H9 (cell line): ENCODE measurements around the gene POU4F3. TPM values are rescaled to one million over a fixed set of nuclear protein-coding genes. Genes with fewer than 3 reads are reported as not detected.

Experiments used
- DNase-seq: peaks from one replicate; pipeline ENCODE4 v3.0.0-alpha.2; 2017
- H2AFZ ChIP-seq: one replicate; pipeline ENCODE4 v1.6.1; 2013; ENCODE audit warnings: mild to moderate bottlenecking, low read length, control low read depth, moderate library complexity
- H2AK5ac ChIP-seq: 2 replicates; pipeline ENCODE4 v1.6.1; 2013; ENCODE audit warnings: low read length, control low read depth, mixed read lengths; ENCODE audit not compliant: insufficient read length
- H2BK120ac ChIP-seq: one replicate; pipeline ENCODE4 v1.6.1; 2013; ENCODE audit warnings: low read depth, mild to moderate bottlenecking, low read length, control low read depth, inconsistent platforms; ENCODE audit not compliant: poor library complexity, severe bottlenecking
- H2BK12ac ChIP-seq: 2 replicates; pipeline ENCODE4 v1.6.1; 2013; ENCODE audit warnings: low read length, control low read depth, mixed read lengths, low read depth; ENCODE audit not compliant: insufficient read length
- H2BK15ac ChIP-seq: 2 replicates; pipeline ENCODE4 v1.6.1; 2013; ENCODE audit warnings: low read depth, low read length, control low read depth
- H2BK20ac ChIP-seq: one replicate; pipeline ENCODE4 v1.6.1; 2013; ENCODE audit warnings: low read depth, mild to moderate bottlenecking, low read length, control low read depth, inconsistent platforms; ENCODE audit not compliant: poor library complexity, severe bottlenecking
- H2BK5ac ChIP-seq: 2 replicates; pipeline ENCODE4 v1.6.1; 2013; ENCODE audit warnings: low read length, control low read depth, mixed read lengths; ENCODE audit not compliant: insufficient read length
- H3K14ac ChIP-seq: 2 replicates; pipeline ENCODE4 v1.6.1; 2013; ENCODE audit warnings: low read length, control low read depth; ENCODE audit not compliant: insufficient read depth
- H3K18ac ChIP-seq: 2 replicates; pipeline ENCODE4 v1.6.1; 2013; ENCODE audit warnings: low read depth, mild to moderate bottlenecking, mixed read lengths, low read length, control low read depth; ENCODE audit not compliant: insufficient read length
- H3K23ac ChIP-seq: 2 replicates; pipeline ENCODE4 v1.6.1; 2013; ENCODE audit warnings: low read length, control low read depth, mixed read lengths, low read depth; ENCODE audit not compliant: insufficient read length
- H3K23me2 ChIP-seq: 2 replicates; pipeline ENCODE4 v1.6.1; 2013; ENCODE audit warnings: low read depth, mild to moderate bottlenecking, mixed read lengths, low read length, control low read depth; ENCODE audit not compliant: insufficient read length, poor library complexity, severe bottlenecking
- H3K27ac ChIP-seq: 2 replicates; pipeline ENCODE4 v1.5.1; 2013; ENCODE audit warnings: low read length, control low read depth, mixed read lengths, low read depth; ENCODE audit not compliant: insufficient read length
- H3K27me3 ChIP-seq: 2 replicates; pipeline ENCODE4 v1.6.1; 2013; ENCODE audit warnings: low read length, control low read depth, inconsistent platforms; ENCODE audit not compliant: insufficient read depth
- H3K4ac ChIP-seq: 2 replicates; pipeline ENCODE4 v1.6.1; 2013; ENCODE audit warnings: low read depth, mild to moderate bottlenecking, control low read depth, inconsistent platforms, low read length, moderate library complexity
- H3K4me1 ChIP-seq: 2 replicates; pipeline ENCODE4 v1.6.1; 2013; ENCODE audit warnings: low read length, control low read depth, inconsistent platforms; ENCODE audit not compliant: insufficient read depth
- H3K4me2 ChIP-seq: 2 replicates; pipeline ENCODE4 v1.6.1; 2013; ENCODE audit warnings: low read length, control low read depth, mixed read lengths; ENCODE audit not compliant: insufficient read length, insufficient read depth
- H3K56ac ChIP-seq: 2 replicates; pipeline ENCODE4 v1.6.1; 2013; ENCODE audit warnings: low read depth, mild to moderate bottlenecking, mixed read lengths, low read length, control low read depth; ENCODE audit not compliant: insufficient read length
- H3K79me1 ChIP-seq: 2 replicates; pipeline ENCODE4 v1.6.1; 2013; ENCODE audit warnings: low read depth, mild to moderate bottlenecking, moderate library complexity, low read length, control low read depth, inconsistent platforms; ENCODE audit not compliant: insufficient read depth, poor library complexity, severe bottlenecking
- H3K79me2 ChIP-seq: 2 replicates; pipeline ENCODE4 v1.6.1; 2013; ENCODE audit warnings: low read length, control low read depth, inconsistent platforms; ENCODE audit not compliant: insufficient read depth
- H3K9ac ChIP-seq: 2 replicates; pipeline ENCODE4 v1.6.1; 2013; ENCODE audit warnings: low read length, control low read depth, mixed read lengths; ENCODE audit not compliant: insufficient read length; ENCODE audit errors: extremely low read depth
- H3K9me3 ChIP-seq: one replicate; pipeline ENCODE4 v1.6.1; 2013; ENCODE audit warnings: low read depth, low read length, inconsistent platforms; ENCODE audit not compliant: control insufficient read depth
- H3T11ph ChIP-seq: one replicate; pipeline ENCODE4 v1.6.1; 2013; ENCODE audit warnings: mild to moderate bottlenecking, low read length, control low read depth, inconsistent platforms
- H4K20me1 ChIP-seq: one replicate; pipeline ENCODE4 v1.6.1; 2013; ENCODE audit not compliant: control insufficient read depth, insufficient read length, insufficient read depth
- H4K5ac ChIP-seq: 2 replicates; pipeline ENCODE4 v1.6.1; 2013; ENCODE audit warnings: low read depth, mild to moderate bottlenecking, mixed read lengths, low read length, control low read depth; ENCODE audit not compliant: insufficient read length
- H4K8ac ChIP-seq: replicated peaks from 2 replicates; pipeline ENCODE4 v1.6.1; 2013; ENCODE audit warnings: low read length, control low read depth, mixed read lengths, low read depth; ENCODE audit not compliant: insufficient read length
- H4K91ac ChIP-seq: 2 replicates; pipeline ENCODE4 v1.6.1; 2013; ENCODE audit warnings: low read depth, mild to moderate bottlenecking, moderate library complexity, mixed read lengths, low read length, control low read depth; ENCODE audit not compliant: insufficient read length
- H3K27ac Mint-ChIP-seq, 3 experiments: 2 replicates in 2 of 3; 3 replicates in 1 of 3; pipeline ENCODE4 v1.8.0; 2020 to 2021; ENCODE audit warnings: mixed read lengths in 3 of 3, mild to moderate bottlenecking in 1 of 3, moderate library complexity in 1 of 3
- H3K27me3 Mint-ChIP-seq: 2 replicates; pipeline ENCODE4 v1.8.0; 2021; ENCODE audit warnings: low read depth, mild to moderate bottlenecking, moderate library complexity, mixed read lengths
- H3K36me3 Mint-ChIP-seq, 3 experiments: 2 replicates in 2 of 3; 3 replicates in 1 of 3; pipeline ENCODE4 v1.8.0; 2020 to 2021; ENCODE audit warnings: low read depth in 3 of 3, mixed read lengths in 3 of 3; ENCODE audit not compliant: insufficient read depth in 1 of 3
- H3K4me1 Mint-ChIP-seq, 2 experiments: 2 replicates each; pipeline ENCODE4 v1.8.0; 2020; ENCODE audit warnings: mixed read lengths in 2 of 2
- H3K4me3 Mint-ChIP-seq, 2 experiments: 2 replicates in 1 of 2; 3 replicates in 1 of 2; pipeline ENCODE4 v1.8.0; 2020 to 2021; ENCODE audit warnings: mild to moderate bottlenecking in 2 of 2, mixed read lengths in 2 of 2, moderate library complexity in 1 of 2
- H3K9me3 Mint-ChIP-seq, 2 experiments: 2 replicates in 1 of 2; 3 replicates in 1 of 2; pipeline ENCODE4 v1.8.0; 2020; ENCODE audit warnings: mild to moderate bottlenecking in 2 of 2, mixed read lengths in 2 of 2, moderate library complexity in 1 of 2
- WGBS: extraction: QIAGEN DNeasy Blood & Tissue Kit; methylation state at CpG from one replicate; pipeline ENCODE4 v1.1.7; 2013; ENCODE audit warnings: missing lambda C conversion rate, low lambda C conversion rate, mixed read lengths; ENCODE audit not compliant: insufficient read length; ENCODE audit errors: extremely low coverage; 5-methylcytosine and 5-hydroxymethylcytosine counted together
- total RNA-seq: library from RNA; stranded (reverse); gene quantifications from 2 replicates; pipeline ENCODE4 v1.2.1, GENCODE V29; 2021
- TF ChIP-seq, protein P1 (sequence below): fragments of 200-600 bp; sonication (generic); conservative IDR thresholded peaks from 3 replicates; pipeline ENCODE4 v1.8.0; 2021; ENCODE audit warnings: antibody characterized with exemption, mild to moderate bottlenecking

Gene POU4F3
- total RNA-seq, 1 experiment from 2014 or later = not detected

DNA sequence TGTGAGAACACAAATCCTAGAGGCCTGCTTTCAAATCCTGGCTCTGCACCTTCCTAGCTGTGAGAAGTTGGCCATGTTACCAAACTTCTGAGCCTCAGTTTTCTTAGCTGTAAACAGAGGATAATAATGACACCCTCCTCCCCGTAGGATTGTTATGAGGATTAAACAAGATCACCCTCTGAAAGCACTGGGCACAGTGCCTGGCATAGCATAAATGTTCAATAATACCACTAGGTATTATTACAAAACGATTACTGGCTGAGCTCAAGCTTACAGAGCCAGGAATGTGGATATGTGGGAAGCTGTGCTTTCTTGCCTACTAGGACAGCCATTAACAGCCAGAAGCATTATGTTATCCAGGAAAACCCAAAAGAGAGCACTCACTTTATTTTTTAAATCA lies 30.8 kb upstream of the POU4F3 start:
- H3K9me3 Mint-ChIP-seq = no peaks in the 10 kb centered on the region
- Histone ChIP-seq H4K91ac (no peak overlapping the region), H2BK120ac (no peak overlapping the region), H3K4me1 (no peaks in the 10 kb centered on the region), H2BK5ac (no peak overlapping the region), H2BK12ac (no peak overlapping the region), H2AK5ac (no peak overlapping the region), H3K79me1 (no peaks in the 10 kb centered on the region), H3K18ac (no peak overlapping the region), H3K79me2 (0 out of 2 replicates have a peak, but pooled peaks cover 2% of the 10 kb centered on the region), H2BK20ac (no peak overlapping the region), H4K5ac (no peak overlapping the region), H3K23me2 (no peaks in the 10 kb centered on the region), H3K4ac (no peak overlapping the region), H3K23ac (no peak overlapping the region), H3T11ph (no peak overlapping the region), H3K9me3 (no peaks in the 10 kb centered on the region), H3K27ac (no peak overlapping the region), H3K56ac (no peak overlapping the region), H4K8ac (no peak overlapping the region), H4K20me1 (no peaks in the 10 kb centered on the region), H3K27me3 (no peaks in the 10 kb centered on the region), H2AFZ (no peak overlapping the region), H3K14ac (no peak overlapping the region), H2BK15ac (no peak overlapping the region), H3K9ac (no peak overlapping the region), H3K4me2 (no peak overlapping the region)
- no peak overlapping the region for H3K4me3 Mint-ChIP-seq
- H3K27ac Mint-ChIP-seq = no peak overlapping the region
- peaks cover 6 to 17% of the 10 kb centered on the region in 2 experiments; a peak in 3 of 4 replicates for H3K4me1 Mint-ChIP-seq
- no peaks in the 10 kb centered on the region for H3K36me3 Mint-ChIP-seq
- H3K27me3 Mint-ChIP-seq = no peaks in the 10 kb centered on the region; the same call in none of the 2 replicates
- no CpG with 5 or more reads among the region's 2 CpGs for WGBS
- DNase-seq = no peak
- TF ChIP-seq, protein P1, sequence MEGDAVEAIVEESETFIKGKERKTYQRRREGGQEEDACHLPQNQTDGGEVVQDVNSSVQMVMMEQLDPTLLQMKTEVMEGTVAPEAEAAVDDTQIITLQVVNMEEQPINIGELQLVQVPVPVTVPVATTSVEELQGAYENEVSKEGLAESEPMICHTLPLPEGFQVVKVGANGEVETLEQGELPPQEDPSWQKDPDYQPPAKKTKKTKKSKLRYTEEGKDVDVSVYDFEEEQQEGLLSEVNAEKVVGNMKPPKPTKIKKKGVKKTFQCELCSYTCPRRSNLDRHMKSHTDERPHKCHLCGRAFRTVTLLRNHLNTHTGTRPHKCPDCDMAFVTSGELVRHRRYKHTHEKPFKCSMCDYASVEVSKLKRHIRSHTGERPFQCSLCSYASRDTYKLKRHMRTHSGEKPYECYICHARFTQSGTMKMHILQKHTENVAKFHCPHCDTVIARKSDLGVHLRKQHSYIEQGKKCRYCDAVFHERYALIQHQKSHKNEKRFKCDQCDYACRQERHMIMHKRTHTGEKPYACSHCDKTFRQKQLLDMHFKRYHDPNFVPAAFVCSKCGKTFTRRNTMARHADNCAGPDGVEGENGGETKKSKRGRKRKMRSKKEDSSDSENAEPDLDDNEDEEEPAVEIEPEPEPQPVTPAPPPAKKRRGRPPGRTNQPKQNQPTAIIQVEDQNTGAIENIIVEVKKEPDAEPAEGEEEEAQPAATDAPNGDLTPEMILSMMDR = no peak
